GM12878 (cell line): ENCODE results near the gene RETREG2. TPM values are rescaled to one million over a fixed set of nuclear protein-coding genes. Genes with fewer than 3 reads are reported as not detected.

Source experiments
- ATAC-seq: fragments of 200-7000 bp; cut with Tn5 transposase; 3 replicates; pipeline ENCODE4 v1.9.1; 2020; ENCODE audit warnings: mild to moderate bottlenecking, moderate library complexity
- BruUV-seq: library from RNA; stranded (reverse); fragments of 400-500 nt; replicated peaks from 2 replicates; lab custom pipeline; 2021; lab: Mats Ljungman, UMichigan
- CTCF ChIA-PET: fragments of 300-600 bp; sonication (Branson Sonifier 250); formaldehyde crosslinking; extraction: SDS; loops from one replicate; lab custom pipeline; 2021; ENCODE audit warnings: inconsistent platforms; lab: Yijun Ruan, JAX
- POLR2A ChIA-PET: fragments of 350-600 bp; formaldehyde crosslinking; extraction: SDS; loops from one replicate; lab custom pipeline; 2021; ENCODE audit warnings: inconsistent platforms; lab: Charles Lee
- RAD21 ChIA-PET: fragments of 300-600 bp; sonication (Branson Sonifier 250); formaldehyde crosslinking; loops from one replicate; lab custom pipeline; 2023; ENCODE audit warnings: antibody characterized with exemption; ENCODE audit not compliant: unreplicated experiment; lab: Charles Lee
- SMC1A ChIA-PET: fragments of 300-600 bp; sonication (Branson Sonifier 250); formaldehyde crosslinking; loops from one replicate; lab custom pipeline; 2023; ENCODE audit not compliant: unreplicated experiment, uncharacterized antibody; lab: Charles Lee
- DNase-seq: peaks from one replicate; pipeline ENCODE4 v3.0.0-alpha.2; 2011; ENCODE audit warnings: low read depth, low spot score
- FAIRE-seq: peaks from 3 replicates; lab custom pipeline; 2011; peaks lifted over from hg19 to GRCh38; lab: Jason Lieb, UNC
- H2AFZ ChIP-seq: 2 replicates; pipeline ENCODE4 v1.6.0; 2011; ENCODE audit warnings: low read depth, low read length, control low read depth; ENCODE audit not compliant: control insufficient read depth
- H3K27ac ChIP-seq: 2 replicates; pipeline ENCODE4 v1.5.1; 2011; ENCODE audit warnings: control low read depth; ENCODE audit not compliant: control insufficient read depth, insufficient read depth
- H3K27me3 ChIP-seq, 2 experiments: replicated peaks in 1 of 2; 2 replicates each; pipeline versions ENCODE4 v1.6.0 to v1.6.1; 2011; ENCODE audit warnings: low read length in 1 of 2; ENCODE audit not compliant: control insufficient read depth in 2 of 2, insufficient read depth in 2 of 2
- H3K36me3 ChIP-seq, 2 experiments: 2 replicates each; pipeline ENCODE4 v1.5.1; 2011; ENCODE audit warnings: low read length in 1 of 2; ENCODE audit not compliant: control insufficient read depth in 2 of 2, insufficient read depth in 2 of 2
- H3K4me1 ChIP-seq: 2 replicates; pipeline ENCODE4 v1.6.1; 2011; ENCODE audit warnings: mild to moderate bottlenecking, low read length, moderate library complexity, mixed read lengths; ENCODE audit not compliant: control insufficient read depth, insufficient read depth
- H3K4me2 ChIP-seq: 2 replicates; pipeline ENCODE4 v1.6.0; 2011; ENCODE audit warnings: control low read depth; ENCODE audit not compliant: control insufficient read depth, insufficient read depth
- H3K4me3 ChIP-seq: fragments of 200-600 bp; sonication (generic); 2 replicates; pipeline ENCODE4 v1.5.1; 2016
- H3K79me2 ChIP-seq: 2 replicates; pipeline ENCODE4 v1.6.0; 2011; ENCODE audit warnings: low read length; ENCODE audit not compliant: control insufficient read depth, insufficient read depth
- H3K9ac ChIP-seq: 2 replicates; pipeline ENCODE4 v1.8.0; 2011; ENCODE audit warnings: low read length, control low read depth, mixed read lengths; ENCODE audit not compliant: control insufficient read depth, insufficient read depth
- H3K9me3 ChIP-seq: replicated peaks from 3 replicates; pipeline ENCODE4 v1.5.1; 2011; ENCODE audit warnings: mild to moderate bottlenecking, low read length; ENCODE audit not compliant: control insufficient read depth, insufficient read depth
- H4K20me1 ChIP-seq: 2 replicates; pipeline ENCODE4 v1.6.0; 2011; ENCODE audit not compliant: control insufficient read depth, insufficient read depth
- CBFB ChIP-seq: IDR thresholded peaks from 2 replicates; pipeline ENCODE4 v1.6.1; 2016; ENCODE audit warnings: antibody characterized with exemption, low read depth
- HCFC1 ChIP-seq: fragments of 150-350 bp; IDR thresholded peaks from 2 replicates; pipeline ENCODE4 v1.6.1; 2014; ENCODE audit warnings: low read length
- POLR2A ChIP-seq: IDR thresholded peaks from 2 replicates; pipeline ENCODE4 v1.6.1; 2011; ENCODE audit warnings: low read depth, mild to moderate bottlenecking, low read length
- RAD21 ChIP-seq: IDR thresholded peaks from 2 replicates; pipeline ENCODE4 v1.6.1; 2011; ENCODE audit warnings: mild to moderate bottlenecking, low read depth, low read length, moderate library complexity; ENCODE audit not compliant: insufficient read depth
- RAD51 ChIP-seq: fragments of 450-650 bp; IDR thresholded peaks from 2 replicates; pipeline ENCODE4 v1.6.1; 2016; ENCODE audit warnings: moderate library complexity, mild to moderate bottlenecking, inconsistent platforms
- SRF ChIP-seq, 2 experiments: IDR thresholded peaks; 2 replicates each; pipeline ENCODE4 v1.6.1; 2011; ENCODE audit warnings: low read depth in 2 of 2, low read length in 2 of 2, mild to moderate bottlenecking in 1 of 2, moderate library complexity in 1 of 2
- SUZ12 ChIP-seq: fragments of 200-600 bp; sonication (generic); IDR thresholded peaks from one replicate; pipeline ENCODE4 v1.6.1; 2018; ENCODE audit warnings: antibody characterized with exemption, mild to moderate bottlenecking; ENCODE audit not compliant: unreplicated experiment
- WGBS: methylation state at CpG from one replicate; pipeline ENCODE4 v1.1.6; 2016; ENCODE audit warnings: low lambda C conversion rate; ENCODE audit not compliant: insufficient replicate concordance, insufficient coverage; ENCODE audit errors: missing lambda C conversion rate; 5-methylcytosine and 5-hydroxymethylcytosine counted together
- in situ Hi-C: fragments of 300-500 bp; cut with MboI; formaldehyde crosslinking; loops from 9 replicates; pipeline ENCODE4 v1.14.3; 2018; ENCODE audit warnings: mixed read lengths
- intact Hi-C: fragments of 100-400 bp; cut with micrococcal nuclease; formaldehyde crosslinking; loops from one replicate; pipeline ENCODE4 v1.14.2; 2022; ENCODE audit not compliant: unreplicated experiment
- polyA plus RNA-seq, 11 experiments: library from polyadenylated mRNA; depleted of rRNA in 4 of 11; unstranded in 6 of 11; stranded (reverse) in 5 of 11; fragments of >200 nt; fragmentation: Nextera tagmentation in 4 of 11; fragmentation: Illumina TruSeq in 1 of 11; extraction: Ambion mirVana in 4 of 11; extraction: Trizol in 1 of 11; gene quantifications; 1 replicate in 1 of 11; 2 replicates in 10 of 11; pipeline versions ENCODE4 v1.2.1 to v1.2.3, GENCODE V29; 2011 to 2016; ENCODE audit warnings: inconsistent platforms in 2 of 11, missing spikeins in 2 of 11, low read depth in 1 of 11
- total RNA-seq, 4 experiments: library from RNA; depleted of rRNA in 3 of 4; stranded (reverse); fragments of >200 nt in 3 of 4; fragmentation: Illumina TruSeq in 1 of 4; extraction: Trizol in 1 of 4; gene quantifications; 2 replicates each; pipeline versions ENCODE4 v1.2.1 to v1.2.3, GENCODE V29; 2013 to 2021
- TF ChIP-seq, protein P1 (sequence below), 3 experiments: IDR thresholded peaks in 2 of 3; conservative IDR thresholded peaks in 1 of 3; 2 replicates each; pipeline ENCODE4 v1.5.1; 2011; ENCODE audit warnings: low read depth in 3 of 3, low read length in 3 of 3, mild to moderate bottlenecking in 3 of 3, control low read depth in 2 of 3, moderate library complexity in 2 of 3, inconsistent platforms in 1 of 3, mixed read lengths in 1 of 3; ENCODE audit not compliant: control insufficient read depth in 2 of 3, insufficient read depth in 1 of 3; ENCODE audit errors: extremely low read depth in 1 of 3
- TF ChIP-seq, protein P2 (sequence below): fragments of 150-350 bp; IDR thresholded peaks from 2 replicates; pipeline ENCODE4 v1.6.1; 2014; ENCODE audit warnings: mild to moderate bottlenecking, low read depth, low read length
- TF ChIP-seq, protein P3 (sequence below): fragments of 450-650 bp; formaldehyde crosslinking; IDR thresholded peaks from 2 replicates; pipeline ENCODE4 v1.5.0; 2022; ENCODE audit warnings: mild to moderate bottlenecking, missing genetic modification characterization
- TF ChIP-seq, protein P4 (sequence below): IDR thresholded peaks from 2 replicates; pipeline ENCODE4 v1.6.1; 2011; ENCODE audit warnings: borderline replicate concordance, low read depth, mild to moderate bottlenecking, moderate library complexity, low read length; ENCODE audit not compliant: insufficient read depth, poor library complexity, severe bottlenecking
- TF ChIP-seq, protein P5 (sequence below): fragments of 450-650 bp; conservative IDR thresholded peaks from 2 replicates; pipeline ENCODE4 v1.6.1; 2017; ENCODE audit warnings: mild to moderate bottlenecking, moderate library complexity

Gene RETREG2
- total and polyA plus RNA-seq, 10 of the 15 experiments (the other 5 are each of a cell fraction or from before 2014, with no cell fraction given): 10.1 to 72.0 (median 28.3) TPM

DNA sequence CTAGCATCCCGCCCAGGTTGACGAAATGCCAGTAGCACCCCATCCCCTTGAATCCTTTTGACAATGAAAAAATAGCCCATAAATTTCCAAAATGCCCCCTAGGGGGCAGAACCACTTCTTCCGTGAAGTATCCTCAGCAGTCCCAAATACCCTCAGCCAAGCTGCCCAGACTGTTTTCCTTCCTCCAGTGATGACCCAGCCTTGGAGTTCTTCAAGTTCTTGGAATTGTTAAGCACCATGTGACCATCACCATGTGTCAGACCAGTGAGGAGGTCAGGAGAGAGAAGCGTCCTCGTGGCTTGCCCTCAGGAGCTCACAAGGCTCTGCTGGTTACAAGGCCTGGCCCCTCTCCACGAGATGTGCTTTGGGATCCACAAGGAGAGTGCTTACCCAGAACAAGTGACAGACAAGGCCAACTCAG lies 6.8 kb upstream of the RETREG2 start:
- intact Hi-C loops (no loop called here), in situ Hi-C loops (loop anchor here (5.0 kb wide), 1 partner anchor 36 kb away; the partner anchor contains the start of gene ZFAND2B)
- no peaks in the 10 kb centered on the region for H4K20me1 ChIP-seq
- no peaks in the 10 kb centered on the region; the same call in 1 of the 2 replicates for H3K4me1 ChIP-seq
- peak; percentile 61 for ATAC-seq
- peaks cover 9% of the 10 kb centered on the region for H3K79me2 ChIP-seq
- H3K4me2 ChIP-seq: no peak overlapping the region
- H3K27me3 ChIP-seq: no peaks in the 10 kb centered on the region
- H3K4me3 ChIP-seq: no peak overlapping the region
- DNase-seq: no peak
- no peaks in the 10 kb centered on the region for H3K9me3 ChIP-seq
- peaks cover 4 to 9% of the 10 kb centered on the region in 2 experiments for H3K36me3 ChIP-seq
- ChIA-PET RAD21 (interaction anchor here (1.0 to 4.1 kb wide), 8 partner anchors 36 to 128 kb away, joined by 3 to 33 read pairs (median 4); partner anchors contain the start of genes GLB1L, STK16, TUBA4A and TUBA4B), CTCF (interaction anchor here (0.7 to 5.6 kb wide), 27 partner anchors 8 to 186 kb away, joined by 3 to 48 read pairs (median 7); partner anchors contain the start of genes DNAJB2, GLB1L, STK16 and ZFAND2B), POLR2A (interaction anchor here (0.7 to 1.6 kb wide), 3 partner anchors 40 to 180 kb away, joined by 3 to 11 read pairs (median 4); no protein-coding TSS in a partner anchor), SMC1A (interaction anchor here (0.8 to 2.9 kb wide), 10 partner anchors 8 to 149 kb away, joined by 3 to 20 read pairs (median 4); no protein-coding TSS in a partner anchor)
- WGBS: 53% methylated on average over 6 of the region's 6 CpGs
- H3K27ac ChIP-seq: no peak overlapping the region
- no TSS peak for BruUV-seq
- no peak overlapping the region for H3K9ac ChIP-seq
- FAIRE-seq: peak; percentile 78
- no peak overlapping the region for H2AFZ ChIP-seq
- TF ChIP-seq RAD51 (no peak), CBFB (no peak), HCFC1 (no peak), RAD21 (peak; percentile 52), SUZ12 (no peak), SRF (IDR thresholded peaks at IDR 0.05; ENCODE audit: low read depth in 2 of 2, low read length in 2 of 2) (no peak), POLR2A (0 out of 2 replicates have a peak, but pooled peaks have one; percentile 33)
- TF ChIP-seq, protein P1, sequence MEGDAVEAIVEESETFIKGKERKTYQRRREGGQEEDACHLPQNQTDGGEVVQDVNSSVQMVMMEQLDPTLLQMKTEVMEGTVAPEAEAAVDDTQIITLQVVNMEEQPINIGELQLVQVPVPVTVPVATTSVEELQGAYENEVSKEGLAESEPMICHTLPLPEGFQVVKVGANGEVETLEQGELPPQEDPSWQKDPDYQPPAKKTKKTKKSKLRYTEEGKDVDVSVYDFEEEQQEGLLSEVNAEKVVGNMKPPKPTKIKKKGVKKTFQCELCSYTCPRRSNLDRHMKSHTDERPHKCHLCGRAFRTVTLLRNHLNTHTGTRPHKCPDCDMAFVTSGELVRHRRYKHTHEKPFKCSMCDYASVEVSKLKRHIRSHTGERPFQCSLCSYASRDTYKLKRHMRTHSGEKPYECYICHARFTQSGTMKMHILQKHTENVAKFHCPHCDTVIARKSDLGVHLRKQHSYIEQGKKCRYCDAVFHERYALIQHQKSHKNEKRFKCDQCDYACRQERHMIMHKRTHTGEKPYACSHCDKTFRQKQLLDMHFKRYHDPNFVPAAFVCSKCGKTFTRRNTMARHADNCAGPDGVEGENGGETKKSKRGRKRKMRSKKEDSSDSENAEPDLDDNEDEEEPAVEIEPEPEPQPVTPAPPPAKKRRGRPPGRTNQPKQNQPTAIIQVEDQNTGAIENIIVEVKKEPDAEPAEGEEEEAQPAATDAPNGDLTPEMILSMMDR (IDR thresholded peaks at IDR 0.05 in 2 of 3, conservative IDR thresholded peaks at IDR 0.05 in 1 of 3; ENCODE audit: control insufficient read depth in 2 of 3, extremely low read depth in 1 of 3, insufficient read depth in 1 of 3, low read depth in 3 of 3, low read length in 3 of 3): peak; percentile 65 to 77 (median 65)
- TF ChIP-seq, protein P2, sequence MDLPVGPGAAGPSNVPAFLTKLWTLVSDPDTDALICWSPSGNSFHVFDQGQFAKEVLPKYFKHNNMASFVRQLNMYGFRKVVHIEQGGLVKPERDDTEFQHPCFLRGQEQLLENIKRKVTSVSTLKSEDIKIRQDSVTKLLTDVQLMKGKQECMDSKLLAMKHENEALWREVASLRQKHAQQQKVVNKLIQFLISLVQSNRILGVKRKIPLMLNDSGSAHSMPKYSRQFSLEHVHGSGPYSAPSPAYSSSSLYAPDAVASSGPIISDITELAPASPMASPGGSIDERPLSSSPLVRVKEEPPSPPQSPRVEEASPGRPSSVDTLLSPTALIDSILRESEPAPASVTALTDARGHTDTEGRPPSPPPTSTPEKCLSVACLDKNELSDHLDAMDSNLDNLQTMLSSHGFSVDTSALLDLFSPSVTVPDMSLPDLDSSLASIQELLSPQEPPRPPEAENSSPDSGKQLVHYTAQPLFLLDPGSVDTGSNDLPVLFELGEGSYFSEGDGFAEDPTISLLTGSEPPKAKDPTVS: no peak
- TF ChIP-seq, protein P3, sequence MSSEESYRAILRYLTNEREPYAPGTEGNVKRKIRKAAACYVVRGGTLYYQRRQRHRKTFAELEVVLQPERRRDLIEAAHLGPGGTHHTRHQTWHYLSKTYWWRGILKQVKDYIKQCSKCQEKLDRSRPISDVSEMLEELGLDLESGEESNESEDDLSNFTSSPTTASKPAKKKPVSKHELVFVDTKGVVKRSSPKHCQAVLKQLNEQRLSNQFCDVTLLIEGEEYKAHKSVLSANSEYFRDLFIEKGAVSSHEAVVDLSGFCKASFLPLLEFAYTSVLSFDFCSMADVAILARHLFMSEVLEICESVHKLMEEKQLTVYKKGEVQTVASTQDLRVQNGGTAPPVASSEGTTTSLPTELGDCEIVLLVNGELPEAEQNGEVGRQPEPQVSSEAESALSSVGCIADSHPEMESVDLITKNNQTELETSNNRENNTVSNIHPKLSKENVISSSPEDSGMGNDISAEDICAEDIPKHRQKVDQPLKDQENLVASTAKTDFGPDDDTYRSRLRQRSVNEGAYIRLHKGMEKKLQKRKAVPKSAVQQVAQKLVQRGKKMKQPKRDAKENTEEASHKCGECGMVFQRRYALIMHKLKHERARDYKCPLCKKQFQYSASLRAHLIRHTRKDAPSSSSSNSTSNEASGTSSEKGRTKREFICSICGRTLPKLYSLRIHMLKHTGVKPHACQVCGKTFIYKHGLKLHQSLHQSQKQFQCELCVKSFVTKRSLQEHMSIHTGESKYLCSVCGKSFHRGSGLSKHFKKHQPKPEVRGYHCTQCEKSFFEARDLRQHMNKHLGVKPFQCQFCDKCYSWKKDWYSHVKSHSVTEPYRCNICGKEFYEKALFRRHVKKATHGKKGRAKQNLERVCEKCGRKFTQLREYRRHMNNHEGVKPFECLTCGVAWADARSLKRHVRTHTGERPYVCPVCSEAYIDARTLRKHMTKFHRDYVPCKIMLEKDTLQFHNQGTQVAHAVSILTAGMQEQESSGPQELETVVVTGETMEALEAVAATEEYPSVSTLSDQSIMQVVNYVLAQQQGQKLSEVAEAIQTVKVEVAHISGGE (CRISPR knock-in tag): no peak
- TF ChIP-seq, protein P4, sequence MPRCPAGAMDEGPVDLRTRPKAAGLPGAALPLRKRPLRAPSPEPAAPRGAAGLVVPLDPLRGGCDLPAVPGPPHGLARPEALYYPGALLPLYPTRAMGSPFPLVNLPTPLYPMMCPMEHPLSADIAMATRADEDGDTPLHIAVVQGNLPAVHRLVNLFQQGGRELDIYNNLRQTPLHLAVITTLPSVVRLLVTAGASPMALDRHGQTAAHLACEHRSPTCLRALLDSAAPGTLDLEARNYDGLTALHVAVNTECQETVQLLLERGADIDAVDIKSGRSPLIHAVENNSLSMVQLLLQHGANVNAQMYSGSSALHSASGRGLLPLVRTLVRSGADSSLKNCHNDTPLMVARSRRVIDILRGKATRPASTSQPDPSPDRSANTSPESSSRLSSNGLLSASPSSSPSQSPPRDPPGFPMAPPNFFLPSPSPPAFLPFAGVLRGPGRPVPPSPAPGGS: no peak
- TF ChIP-seq, protein P5, sequence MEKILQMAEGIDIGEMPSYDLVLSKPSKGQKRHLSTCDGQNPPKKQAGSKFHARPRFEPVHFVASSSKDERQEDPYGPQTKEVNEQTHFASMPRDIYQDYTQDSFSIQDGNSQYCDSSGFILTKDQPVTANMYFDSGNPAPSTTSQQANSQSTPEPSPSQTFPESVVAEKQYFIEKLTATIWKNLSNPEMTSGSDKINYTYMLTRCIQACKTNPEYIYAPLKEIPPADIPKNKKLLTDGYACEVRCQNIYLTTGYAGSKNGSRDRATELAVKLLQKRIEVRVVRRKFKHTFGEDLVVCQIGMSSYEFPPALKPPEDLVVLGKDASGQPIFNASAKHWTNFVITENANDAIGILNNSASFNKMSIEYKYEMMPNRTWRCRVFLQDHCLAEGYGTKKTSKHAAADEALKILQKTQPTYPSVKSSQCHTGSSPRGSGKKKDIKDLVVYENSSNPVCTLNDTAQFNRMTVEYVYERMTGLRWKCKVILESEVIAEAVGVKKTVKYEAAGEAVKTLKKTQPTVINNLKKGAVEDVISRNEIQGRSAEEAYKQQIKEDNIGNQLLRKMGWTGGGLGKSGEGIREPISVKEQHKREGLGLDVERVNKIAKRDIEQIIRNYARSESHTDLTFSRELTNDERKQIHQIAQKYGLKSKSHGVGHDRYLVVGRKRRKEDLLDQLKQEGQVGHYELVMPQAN: no peak
